HEK293 (cell line): ENCODE results near the gene KANK3.

Experiments used
- HOXA7 ChIP-seq: sonication (generic); formaldehyde crosslinking; IDR thresholded peaks from 2 replicates; pipeline ENCODE4 v1.8.1; 2022; ENCODE audit warnings: missing genetic modification reagents, borderline replicate concordance
- RBAK ChIP-seq: fragments of 450-650 bp; formaldehyde crosslinking; IDR thresholded peaks from 2 replicates; pipeline ENCODE4 v1.5.1; 2016; ENCODE audit warnings: missing biosample characterization, missing genetic modification characterization
- SP7 ChIP-seq: fragments of 450-650 bp; formaldehyde crosslinking; IDR thresholded peaks from 2 replicates; pipeline ENCODE4 v1.5.1; 2016; ENCODE audit warnings: missing biosample characterization, missing genetic modification characterization
- ZBTB1 ChIP-seq: fragments of 450-650 bp; formaldehyde crosslinking; IDR thresholded peaks from 2 replicates; pipeline ENCODE4 v1.5.1; 2016; ENCODE audit warnings: missing biosample characterization, missing genetic modification characterization
- ZBTB21 ChIP-seq: fragments of 450-650 bp; formaldehyde crosslinking; IDR thresholded peaks from 2 replicates; pipeline ENCODE4 v1.5.1; 2017; ENCODE audit warnings: missing biosample characterization, missing genetic modification characterization
- ZBTB8A ChIP-seq: fragments of 450-650 bp; formaldehyde crosslinking; IDR thresholded peaks from 2 replicates; pipeline ENCODE4 v1.5.1; 2016; ENCODE audit warnings: missing biosample characterization, missing genetic modification characterization
- ZFHX2 ChIP-seq: fragments of 450-650 bp; formaldehyde crosslinking; conservative IDR thresholded peaks from 2 replicates; pipeline ENCODE4 v1.5.1; 2016; ENCODE audit warnings: missing biosample characterization, missing genetic modification characterization
- ZNF132 ChIP-seq: fragments of 450-650 bp; formaldehyde crosslinking; IDR thresholded peaks from 2 replicates; pipeline ENCODE4 v1.5.1; 2017; ENCODE audit warnings: missing biosample characterization, missing genetic modification characterization, borderline replicate concordance
- ZNF174 ChIP-seq: fragments of 450-650 bp; formaldehyde crosslinking; IDR thresholded peaks from 2 replicates; pipeline ENCODE4 v1.5.0; 2017; ENCODE audit warnings: missing biosample characterization, mild to moderate bottlenecking, missing genetic modification characterization
- ZNF184 ChIP-seq: fragments of 450-650 bp; IDR thresholded peaks from 2 replicates; pipeline ENCODE4 v1.5.1; 2018; ENCODE audit warnings: missing biosample characterization, mild to moderate bottlenecking, missing genetic modification characterization
- ZNF2 ChIP-seq: fragments of 450-650 bp; formaldehyde crosslinking; IDR thresholded peaks from 2 replicates; pipeline ENCODE4 v1.5.1; 2016; ENCODE audit warnings: missing biosample characterization, missing genetic modification characterization
- ZNF221 ChIP-seq: fragments of 450-650 bp; formaldehyde crosslinking; IDR thresholded peaks from 2 replicates; pipeline ENCODE4 v1.5.1; 2017; ENCODE audit warnings: missing biosample characterization, missing genetic modification characterization, borderline replicate concordance
- ZNF239 ChIP-seq: fragments of 450-650 bp; formaldehyde crosslinking; IDR thresholded peaks from 2 replicates; pipeline ENCODE4 v1.5.1; 2016; ENCODE audit warnings: missing biosample characterization, missing genetic modification characterization
- ZNF248 ChIP-seq: fragments of 450-650 bp; formaldehyde crosslinking; IDR thresholded peaks from 2 replicates; pipeline ENCODE4 v1.5.1; 2017; ENCODE audit warnings: missing biosample characterization, missing genetic modification characterization
- ZNF274 ChIP-seq, 2 experiments: fragments of 200-500 bp in 1 of 2; fragments of 450-650 bp in 1 of 2; sonication (Bioruptor generic) in 1 of 2; formaldehyde crosslinking in 1 of 2; IDR thresholded peaks; 2 replicates each; pipeline versions ENCODE4 v1.5.1 to v1.6.1; 2014 to 2016; ENCODE audit warnings: borderline replicate concordance in 1 of 2, inconsistent platforms in 1 of 2, low read length in 1 of 2, missing biosample characterization in 1 of 2, missing genetic modification characterization in 1 of 2
- ZNF433 ChIP-seq: fragments of 450-650 bp; formaldehyde crosslinking; IDR thresholded peaks from 2 replicates; pipeline ENCODE4 v1.5.1; 2016; ENCODE audit warnings: missing biosample characterization, missing genetic modification characterization, low read depth
- ZNF792 ChIP-seq: fragments of 450-650 bp; formaldehyde crosslinking; IDR thresholded peaks from 2 replicates; pipeline ENCODE4 v1.5.1; 2016; ENCODE audit warnings: missing biosample characterization, missing genetic modification characterization
- TF ChIP-seq, protein P1 (sequence below): fragments of 450-650 bp; formaldehyde crosslinking; IDR thresholded peaks from 2 replicates; pipeline ENCODE4 v1.5.1; 2016; ENCODE audit warnings: missing biosample characterization, missing genetic modification characterization
- TF ChIP-seq, protein P2 (sequence below): fragments of 450-650 bp; IDR thresholded peaks from 2 replicates; pipeline ENCODE4 v1.5.1; 2018; ENCODE audit warnings: missing biosample characterization, missing genetic modification characterization
- TF ChIP-seq, protein P3 (sequence below): fragments of 450-650 bp; formaldehyde crosslinking; IDR thresholded peaks from 2 replicates; pipeline ENCODE4 v1.5.1; 2016; ENCODE audit warnings: missing biosample characterization, missing genetic modification characterization
- TF ChIP-seq, protein P4 (sequence below): fragments of 450-650 bp; formaldehyde crosslinking; IDR thresholded peaks from 2 replicates; pipeline ENCODE4 v1.5.1; 2016; ENCODE audit warnings: missing biosample characterization, missing genetic modification characterization, borderline replicate concordance
- TF ChIP-seq, protein P5 (sequence below): fragments of 450-650 bp; formaldehyde crosslinking; IDR thresholded peaks from 2 replicates; pipeline ENCODE4 v1.5.1; 2016; ENCODE audit warnings: missing biosample characterization, missing genetic modification characterization
- TF ChIP-seq, protein P6 (sequence below): fragments of 450-650 bp; formaldehyde crosslinking; IDR thresholded peaks from 2 replicates; pipeline ENCODE4 v1.5.1; 2016; ENCODE audit warnings: missing biosample characterization, missing genetic modification characterization

KANK3 gene

DNA sequence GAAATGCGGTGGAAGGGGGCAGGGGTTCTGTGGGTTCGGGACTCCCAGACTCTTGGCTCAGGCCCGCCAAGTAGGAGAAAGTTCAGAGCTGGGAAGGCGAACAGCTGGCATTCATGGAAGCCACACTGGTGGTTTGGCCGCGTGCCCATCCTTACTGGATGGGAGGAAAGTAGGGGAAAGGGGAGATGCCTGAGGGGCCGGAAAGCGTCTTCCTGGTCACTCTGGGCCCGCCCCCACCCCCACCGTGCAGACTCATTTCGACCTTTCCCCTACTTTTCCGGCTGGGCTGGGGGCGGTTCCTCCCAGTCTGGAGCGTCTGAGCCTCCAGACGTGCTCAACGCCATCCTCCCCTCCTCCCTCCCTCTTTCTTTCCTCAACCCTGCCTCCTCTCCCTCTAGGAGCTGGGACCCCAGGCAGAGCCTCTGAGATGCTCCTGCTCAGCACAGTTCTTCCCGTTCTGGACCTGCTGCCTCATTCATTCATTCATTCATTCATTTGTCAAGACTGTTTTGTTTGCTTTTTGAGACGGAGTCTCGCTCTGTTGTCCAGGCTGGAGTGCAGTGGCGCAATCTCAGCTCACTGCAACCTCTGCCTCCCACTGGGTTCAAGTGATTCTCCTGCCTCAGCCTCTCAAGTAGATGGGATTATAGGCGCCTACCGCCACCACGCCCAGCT, 24.4 kb upstream of the KANK3 start (continued):
- TF ChIP-seq, protein P1, sequence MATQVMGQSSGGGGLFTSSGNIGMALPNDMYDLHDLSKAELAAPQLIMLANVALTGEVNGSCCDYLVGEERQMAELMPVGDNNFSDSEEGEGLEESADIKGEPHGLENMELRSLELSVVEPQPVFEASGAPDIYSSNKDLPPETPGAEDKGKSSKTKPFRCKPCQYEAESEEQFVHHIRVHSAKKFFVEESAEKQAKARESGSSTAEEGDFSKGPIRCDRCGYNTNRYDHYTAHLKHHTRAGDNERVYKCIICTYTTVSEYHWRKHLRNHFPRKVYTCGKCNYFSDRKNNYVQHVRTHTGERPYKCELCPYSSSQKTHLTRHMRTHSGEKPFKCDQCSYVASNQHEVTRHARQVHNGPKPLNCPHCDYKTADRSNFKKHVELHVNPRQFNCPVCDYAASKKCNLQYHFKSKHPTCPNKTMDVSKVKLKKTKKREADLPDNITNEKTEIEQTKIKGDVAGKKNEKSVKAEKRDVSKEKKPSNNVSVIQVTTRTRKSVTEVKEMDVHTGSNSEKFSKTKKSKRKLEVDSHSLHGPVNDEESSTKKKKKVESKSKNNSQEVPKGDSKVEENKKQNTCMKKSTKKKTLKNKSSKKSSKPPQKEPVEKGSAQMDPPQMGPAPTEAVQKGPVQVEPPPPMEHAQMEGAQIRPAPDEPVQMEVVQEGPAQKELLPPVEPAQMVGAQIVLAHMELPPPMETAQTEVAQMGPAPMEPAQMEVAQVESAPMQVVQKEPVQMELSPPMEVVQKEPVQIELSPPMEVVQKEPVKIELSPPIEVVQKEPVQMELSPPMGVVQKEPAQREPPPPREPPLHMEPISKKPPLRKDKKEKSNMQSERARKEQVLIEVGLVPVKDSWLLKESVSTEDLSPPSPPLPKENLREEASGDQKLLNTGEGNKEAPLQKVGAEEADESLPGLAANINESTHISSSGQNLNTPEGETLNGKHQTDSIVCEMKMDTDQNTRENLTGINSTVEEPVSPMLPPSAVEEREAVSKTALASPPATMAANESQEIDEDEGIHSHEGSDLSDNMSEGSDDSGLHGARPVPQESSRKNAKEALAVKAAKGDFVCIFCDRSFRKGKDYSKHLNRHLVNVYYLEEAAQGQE (tag by site-specific recombination) = no peak
- TF ChIP-seq ZNF248 (tag by site-specific recombination) = no peak
- TF ChIP-seq, protein P2, sequence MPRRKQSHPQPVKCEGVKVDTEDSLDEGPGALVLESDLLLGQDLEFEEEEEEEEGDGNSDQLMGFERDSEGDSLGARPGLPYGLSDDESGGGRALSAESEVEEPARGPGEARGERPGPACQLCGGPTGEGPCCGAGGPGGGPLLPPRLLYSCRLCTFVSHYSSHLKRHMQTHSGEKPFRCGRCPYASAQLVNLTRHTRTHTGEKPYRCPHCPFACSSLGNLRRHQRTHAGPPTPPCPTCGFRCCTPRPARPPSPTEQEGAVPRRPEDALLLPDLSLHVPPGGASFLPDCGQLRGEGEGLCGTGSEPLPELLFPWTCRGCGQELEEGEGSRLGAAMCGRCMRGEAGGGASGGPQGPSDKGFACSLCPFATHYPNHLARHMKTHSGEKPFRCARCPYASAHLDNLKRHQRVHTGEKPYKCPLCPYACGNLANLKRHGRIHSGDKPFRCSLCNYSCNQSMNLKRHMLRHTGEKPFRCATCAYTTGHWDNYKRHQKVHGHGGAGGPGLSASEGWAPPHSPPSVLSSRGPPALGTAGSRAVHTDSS (tag by site-specific recombination) = no peak
- TF ChIP-seq ZNF433 (tag by site-specific recombination) = no peak
- peak; percentile 92 for TF ChIP-seq SP7 (tag by site-specific recombination)
- TF ChIP-seq, protein P3, sequence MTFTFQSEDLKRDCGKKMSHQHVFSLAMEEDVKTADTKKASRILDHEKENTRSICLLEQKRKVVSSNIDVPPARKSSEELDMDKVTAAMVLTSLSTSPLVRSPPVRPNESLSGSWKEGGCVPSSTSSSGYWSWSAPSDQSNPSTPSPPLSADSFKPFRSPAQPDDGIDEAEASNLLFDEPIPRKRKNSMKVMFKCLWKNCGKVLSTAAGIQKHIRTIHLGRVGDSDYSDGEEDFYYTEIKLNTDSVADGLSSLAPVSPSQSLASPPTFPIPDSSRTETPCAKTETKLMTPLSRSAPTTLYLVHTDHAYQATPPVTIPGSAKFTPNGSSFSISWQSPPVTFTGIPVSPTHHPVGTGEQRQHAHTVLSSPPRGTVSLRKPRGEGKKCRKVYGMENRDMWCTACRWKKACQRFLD (tag by site-specific recombination) = no peak
- TF ChIP-seq ZNF274 (IDR thresholded peaks at IDR 0.05; ENCODE audit: low read length) = no peak
- TF ChIP-seq ZNF274 (tag by site-specific recombination; IDR thresholded peaks at IDR 0.05; ENCODE audit: borderline replicate concordance) = no peak
- TF ChIP-seq ZNF184 (tag by site-specific recombination) = no peak
- no peak for TF ChIP-seq ZNF239 (tag by site-specific recombination)
- no peak; the same call in 1 of the 2 replicates for TF ChIP-seq ZBTB8A (tag by site-specific recombination)
- TF ChIP-seq, protein P4, sequence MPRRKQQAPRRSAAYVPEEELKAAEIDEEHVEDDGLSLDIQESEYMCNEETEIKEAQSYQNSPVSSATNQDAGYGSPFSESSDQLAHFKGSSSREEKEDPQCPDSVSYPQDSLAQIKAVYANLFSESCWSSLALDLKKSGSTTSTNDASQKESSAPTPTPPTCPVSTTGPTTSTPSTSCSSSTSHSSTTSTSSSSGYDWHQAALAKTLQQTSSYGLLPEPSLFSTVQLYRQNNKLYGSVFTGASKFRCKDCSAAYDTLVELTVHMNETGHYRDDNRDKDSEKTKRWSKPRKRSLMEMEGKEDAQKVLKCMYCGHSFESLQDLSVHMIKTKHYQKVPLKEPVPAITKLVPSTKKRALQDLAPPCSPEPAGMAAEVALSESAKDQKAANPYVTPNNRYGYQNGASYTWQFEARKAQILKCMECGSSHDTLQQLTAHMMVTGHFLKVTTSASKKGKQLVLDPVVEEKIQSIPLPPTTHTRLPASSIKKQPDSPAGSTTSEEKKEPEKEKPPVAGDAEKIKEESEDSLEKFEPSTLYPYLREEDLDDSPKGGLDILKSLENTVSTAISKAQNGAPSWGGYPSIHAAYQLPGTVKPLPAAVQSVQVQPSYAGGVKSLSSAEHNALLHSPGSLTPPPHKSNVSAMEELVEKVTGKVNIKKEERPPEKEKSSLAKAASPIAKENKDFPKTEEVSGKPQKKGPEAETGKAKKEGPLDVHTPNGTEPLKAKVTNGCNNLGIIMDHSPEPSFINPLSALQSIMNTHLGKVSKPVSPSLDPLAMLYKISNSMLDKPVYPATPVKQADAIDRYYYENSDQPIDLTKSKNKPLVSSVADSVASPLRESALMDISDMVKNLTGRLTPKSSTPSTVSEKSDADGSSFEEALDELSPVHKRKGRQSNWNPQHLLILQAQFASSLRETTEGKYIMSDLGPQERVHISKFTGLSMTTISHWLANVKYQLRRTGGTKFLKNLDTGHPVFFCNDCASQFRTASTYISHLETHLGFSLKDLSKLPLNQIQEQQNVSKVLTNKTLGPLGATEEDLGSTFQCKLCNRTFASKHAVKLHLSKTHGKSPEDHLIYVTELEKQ (tag by site-specific recombination) = no peak
- peak; percentile 68 for TF ChIP-seq ZFHX2
- no peak for TF ChIP-seq RBAK
- TF ChIP-seq ZNF2 = no peak
- no peak for TF ChIP-seq ZBTB1 (tag by site-specific recombination)
- no peak for TF ChIP-seq ZNF174
- TF ChIP-seq, protein P5, sequence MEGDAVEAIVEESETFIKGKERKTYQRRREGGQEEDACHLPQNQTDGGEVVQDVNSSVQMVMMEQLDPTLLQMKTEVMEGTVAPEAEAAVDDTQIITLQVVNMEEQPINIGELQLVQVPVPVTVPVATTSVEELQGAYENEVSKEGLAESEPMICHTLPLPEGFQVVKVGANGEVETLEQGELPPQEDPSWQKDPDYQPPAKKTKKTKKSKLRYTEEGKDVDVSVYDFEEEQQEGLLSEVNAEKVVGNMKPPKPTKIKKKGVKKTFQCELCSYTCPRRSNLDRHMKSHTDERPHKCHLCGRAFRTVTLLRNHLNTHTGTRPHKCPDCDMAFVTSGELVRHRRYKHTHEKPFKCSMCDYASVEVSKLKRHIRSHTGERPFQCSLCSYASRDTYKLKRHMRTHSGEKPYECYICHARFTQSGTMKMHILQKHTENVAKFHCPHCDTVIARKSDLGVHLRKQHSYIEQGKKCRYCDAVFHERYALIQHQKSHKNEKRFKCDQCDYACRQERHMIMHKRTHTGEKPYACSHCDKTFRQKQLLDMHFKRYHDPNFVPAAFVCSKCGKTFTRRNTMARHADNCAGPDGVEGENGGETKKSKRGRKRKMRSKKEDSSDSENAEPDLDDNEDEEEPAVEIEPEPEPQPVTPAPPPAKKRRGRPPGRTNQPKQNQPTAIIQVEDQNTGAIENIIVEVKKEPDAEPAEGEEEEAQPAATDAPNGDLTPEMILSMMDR (tag by site-specific recombination) = no peak
- no peak for TF ChIP-seq ZNF221 (tag by site-specific recombination)
- no peak for TF ChIP-seq ZNF792 (tag by site-specific recombination)
- peak; percentile 57; the same call in 1 of the 2 replicates for TF ChIP-seq ZBTB21 (tag by site-specific recombination)
- TF ChIP-seq HOXA7 (CRISPR knock-in tag) = no peak
- no peak for TF ChIP-seq ZNF132 (tag by site-specific recombination)
- TF ChIP-seq, protein P6, sequence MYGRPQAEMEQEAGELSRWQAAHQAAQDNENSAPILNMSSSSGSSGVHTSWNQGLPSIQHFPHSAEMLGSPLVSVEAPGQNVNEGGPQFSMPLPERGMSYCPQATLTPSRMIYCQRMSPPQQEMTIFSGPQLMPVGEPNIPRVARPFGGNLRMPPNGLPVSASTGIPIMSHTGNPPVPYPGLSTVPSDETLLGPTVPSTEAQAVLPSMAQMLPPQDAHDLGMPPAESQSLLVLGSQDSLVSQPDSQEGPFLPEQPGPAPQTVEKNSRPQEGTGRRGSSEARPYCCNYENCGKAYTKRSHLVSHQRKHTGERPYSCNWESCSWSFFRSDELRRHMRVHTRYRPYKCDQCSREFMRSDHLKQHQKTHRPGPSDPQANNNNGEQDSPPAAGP (tag by site-specific recombination) = peak; percentile 31; the same call in 1 of the 2 replicates
